H1 (cell line): ENCODE data around the gene SRMS. TPM values are rescaled to one million over a fixed set of nuclear protein-coding genes. Genes with fewer than 3 reads are reported as not detected.

Experiments
- CTCF ChIA-PET: fragments of 300-600 bp; sonication (Branson Sonifier 250); formaldehyde crosslinking; loops from one replicate; lab custom pipeline; 2021; ENCODE audit not compliant: partially characterized antibody; lab: Charles Lee
- POLR2A ChIA-PET: fragments of 300-600 bp; sonication (Branson Sonifier 250); formaldehyde crosslinking; loops from one replicate; lab custom pipeline; 2021; ENCODE audit warnings: inconsistent platforms; ENCODE audit not compliant: partially characterized antibody; lab: Charles Lee
- DNase-seq, 2 experiments: peaks; one replicate each; pipeline versions ENCODE4 v3.0.0 to v3.0.0-alpha.2; 2010 to 2022; ENCODE audit warnings: low spot score in 2 of 2, low read depth in 1 of 2, mixed read lengths in 1 of 2
- FAIRE-seq: peaks from 2 replicates; lab custom pipeline; 2011; peaks lifted over from hg19 to GRCh38; lab: Jason Lieb, UNC
- H2AFZ ChIP-seq: 2 replicates; pipeline ENCODE4 v1.8.1; 2012; ENCODE audit warnings: low read length, inconsistent platforms
- H2AK5ac ChIP-seq: 2 replicates; pipeline ENCODE4 v1.6.1; 2013; ENCODE audit warnings: low read depth, low read length
- H2BK120ac ChIP-seq: replicated peaks from 2 replicates; pipeline ENCODE3; 2013; ENCODE audit warnings: low read depth, low read length, inconsistent platforms
- H2BK12ac ChIP-seq: 2 replicates; pipeline ENCODE4 v1.6.1; 2013; ENCODE audit warnings: low read depth, low read length
- H2BK15ac ChIP-seq: 2 replicates; pipeline ENCODE4 v1.6.1; 2013; ENCODE audit warnings: low read length
- H2BK20ac ChIP-seq: 2 replicates; pipeline ENCODE4 v1.6.1; 2013; ENCODE audit warnings: low read length
- H2BK5ac ChIP-seq: 2 replicates; pipeline ENCODE4 v1.6.1; 2013; ENCODE audit warnings: low read depth, low read length
- H3K14ac ChIP-seq: 2 replicates; pipeline ENCODE4 v1.6.1; 2013; ENCODE audit warnings: inconsistent platforms; ENCODE audit not compliant: insufficient read length
- H3K18ac ChIP-seq: 2 replicates; pipeline ENCODE4 v1.6.1; 2013; ENCODE audit warnings: low read length; ENCODE audit errors: extremely low read depth
- H3K23ac ChIP-seq: 2 replicates; pipeline ENCODE4 v1.6.1; 2013; ENCODE audit warnings: inconsistent platforms; ENCODE audit not compliant: insufficient read length
- H3K23me2 ChIP-seq: 2 replicates; pipeline ENCODE4 v1.6.1; 2013; ENCODE audit warnings: low read depth, low read length
- H3K27ac ChIP-seq: 2 replicates; pipeline ENCODE4 v1.6.1; 2011; ENCODE audit warnings: low read depth, low read length, inconsistent platforms
- H3K27me3 ChIP-seq, 4 experiments: replicated peaks in 1 of 4; 1 replicate in 1 of 4; 2 replicates in 3 of 4; pipeline versions ENCODE4 v1.6.1 to v1.8.1; 2011 to 2013; ENCODE audit warnings: low read length in 3 of 4, mild to moderate bottlenecking in 3 of 4, inconsistent platforms in 2 of 4, mixed read lengths in 2 of 4, moderate library complexity in 1 of 4; ENCODE audit not compliant: control insufficient read depth in 3 of 4, insufficient read depth in 3 of 4; ENCODE audit errors: extremely low read depth in 1 of 4
- H3K36me3 ChIP-seq, 4 experiments: 2 replicates each; pipeline versions ENCODE4 v1.6.1 to v1.8.1; 2011 to 2013; ENCODE audit warnings: mild to moderate bottlenecking in 4 of 4, low read length in 3 of 4, moderate library complexity in 2 of 4, control low read depth in 1 of 4, inconsistent platforms in 1 of 4; ENCODE audit not compliant: insufficient read depth in 4 of 4, control insufficient read depth in 2 of 4
- H3K4ac ChIP-seq: replicated peaks from 2 replicates; pipeline ENCODE3; 2013; ENCODE audit warnings: low read length, low read depth, mixed read lengths, inconsistent platforms; ENCODE audit not compliant: insufficient read length
- H3K4me1 ChIP-seq, 4 experiments: replicated peaks in 1 of 4; 1 replicate in 1 of 4; 2 replicates in 3 of 4; pipeline versions ENCODE4 v1.6.1 to v1.8.1; 2011 to 2013; ENCODE audit warnings: low read length in 3 of 4, inconsistent platforms in 2 of 4, mixed read lengths in 1 of 4; ENCODE audit not compliant: insufficient read depth in 4 of 4, control insufficient read depth in 3 of 4
- H3K4me2 ChIP-seq, 2 experiments: 2 replicates each; pipeline versions ENCODE4 v1.6.1 to v1.8.1; 2011 to 2013; ENCODE audit warnings: low read depth in 2 of 2, low read length in 2 of 2, control low read depth in 1 of 2, inconsistent platforms in 1 of 2, mild to moderate bottlenecking in 1 of 2; ENCODE audit not compliant: insufficient read depth in 1 of 2
- H3K4me3 ChIP-seq, 4 experiments: fragments of 200-600, 300-600 bp in 1 of 4; sonication (generic), shearing (Covaris generic), sonication (Bioruptor Twin) in 1 of 4; 2 replicates each; pipeline versions ENCODE4 v1.5.1 to v1.8.1; 2011 to 2016; ENCODE audit warnings: low read length in 4 of 4, low read depth in 3 of 4, control low read depth in 2 of 4, inconsistent platforms in 2 of 4, mild to moderate bottlenecking in 2 of 4, mixed read lengths in 1 of 4, moderate library complexity in 1 of 4; ENCODE audit not compliant: insufficient read depth in 2 of 4; ENCODE audit errors: extremely low read depth in 1 of 4
- H3K56ac ChIP-seq: replicated peaks from 2 replicates; pipeline ENCODE3; 2013; ENCODE audit warnings: low read depth, mild to moderate bottlenecking, mixed read lengths, low read length, inconsistent platforms; ENCODE audit not compliant: insufficient read length
- H3K79me1 ChIP-seq: 2 replicates; pipeline ENCODE4 v1.6.1; 2013; ENCODE audit warnings: low read depth, low read length, control low read depth
- H3K79me2 ChIP-seq, 2 experiments: 2 replicates each; pipeline versions ENCODE4 v1.6.1 to v1.8.1; 2012 to 2013; ENCODE audit warnings: low read length in 2 of 2, mild to moderate bottlenecking in 2 of 2, inconsistent platforms in 1 of 2; ENCODE audit not compliant: insufficient read depth in 2 of 2, control insufficient read depth in 1 of 2
- H3K9ac ChIP-seq, 4 experiments: replicated peaks in 1 of 4; 1 replicate in 1 of 4; 2 replicates in 3 of 4; pipeline versions ENCODE4 v1.6.1 to v1.8.1; 2011 to 2013; ENCODE audit warnings: low read depth in 3 of 4, low read length in 3 of 4, control low read depth in 2 of 4, mild to moderate bottlenecking in 2 of 4, moderate library complexity in 2 of 4, inconsistent platforms in 1 of 4; ENCODE audit errors: extremely low read depth in 1 of 4
- H3K9me3 ChIP-seq, 2 experiments: 2 replicates each; pipeline versions ENCODE4 v1.6.1 to v1.8.1; 2012 to 2013; ENCODE audit warnings: mild to moderate bottlenecking in 2 of 2, moderate library complexity in 2 of 2, control low read depth in 1 of 2, inconsistent platforms in 1 of 2, low read depth in 1 of 2, low read length in 1 of 2, mixed read lengths in 1 of 2; ENCODE audit not compliant: insufficient read depth in 2 of 2
- H4K20me1 ChIP-seq, 2 experiments: replicated peaks in 1 of 2; 2 replicates each; pipeline versions ENCODE3 to v1.8.1; 2011 to 2013; ENCODE audit warnings: inconsistent platforms in 2 of 2, low read length in 2 of 2, mild to moderate bottlenecking in 1 of 2; ENCODE audit not compliant: insufficient read depth in 2 of 2, control insufficient read depth in 1 of 2
- H4K5ac ChIP-seq: 2 replicates; pipeline ENCODE4 v1.6.1; 2013; ENCODE audit warnings: low read length, low read depth, mixed read lengths, inconsistent platforms; ENCODE audit not compliant: insufficient read length
- H4K8ac ChIP-seq: 2 replicates; pipeline ENCODE4 v1.8.0; 2013; ENCODE audit warnings: mild to moderate bottlenecking, moderate library complexity, low read length, inconsistent platforms; ENCODE audit not compliant: insufficient read depth; ENCODE audit errors: extremely low read depth
- H4K91ac ChIP-seq: replicated peaks from 2 replicates; pipeline ENCODE3; 2013; ENCODE audit warnings: low read length, mixed read lengths, inconsistent platforms; ENCODE audit not compliant: insufficient read length
- ASH2L ChIP-seq: fragments of 200-600, 300-600 bp; sonication (generic); IDR thresholded peaks from one replicate; pipeline ENCODE4 v1.7.1; 2017; ENCODE audit warnings: low read length
- ATF2 ChIP-seq: IDR thresholded peaks from 2 replicates; pipeline ENCODE4 v1.6.1; 2012; ENCODE audit warnings: low read length, inconsistent platforms
- ATF3 ChIP-seq: IDR thresholded peaks from 2 replicates; pipeline ENCODE4 v1.6.1; 2011; ENCODE audit warnings: low read depth, mild to moderate bottlenecking, low read length; ENCODE audit not compliant: insufficient read depth
- CTCF ChIP-seq, 3 experiments: IDR thresholded peaks; 1 replicate in 2 of 3; 2 replicates in 1 of 3; pipeline versions ENCODE4 v1.5.1 to v1.6.1; 2011; ENCODE audit warnings: low read length in 3 of 3, mild to moderate bottlenecking in 3 of 3, inconsistent platforms in 2 of 3, low read depth in 1 of 3, moderate library complexity in 1 of 3; ENCODE audit not compliant: insufficient read depth in 1 of 3; ENCODE audit errors: control extremely low read depth in 1 of 3
- GABPA ChIP-seq: IDR thresholded peaks from 2 replicates; pipeline ENCODE4 v1.6.1; 2011; ENCODE audit warnings: mild to moderate bottlenecking, low read length, moderate library complexity, borderline replicate concordance; ENCODE audit not compliant: insufficient read depth
- KDM1A ChIP-seq: fragments of 200-600, 300-600 bp; sonication (generic); IDR thresholded peaks from 2 replicates; pipeline ENCODE4 v1.7.1; 2016; ENCODE audit warnings: mild to moderate bottlenecking, low read length, borderline replicate concordance
- SIN3A ChIP-seq, 2 experiments: IDR thresholded peaks in 1 of 2; conservative IDR thresholded peaks in 1 of 2; 2 replicates each; pipeline ENCODE4 v1.6.1; 2011 to 2012; ENCODE audit warnings: low read length in 2 of 2, improper control_type of control experiment in 1 of 2, low read depth in 1 of 2, mild to moderate bottlenecking in 1 of 2
- SP1 ChIP-seq: IDR thresholded peaks from 2 replicates; pipeline ENCODE4 v1.6.1; 2011; ENCODE audit warnings: low read depth, low read length
- WGBS, 2 experiments: shearing (Covaris generic) in 1 of 2; methylation state at CpG; one replicate each; pipeline versions ENCODE4 v1.1.6 to v1.1.7; 2013 to 2015; ENCODE audit warnings: low lambda C conversion rate in 2 of 2, mixed read lengths in 2 of 2, inconsistent platforms in 1 of 2, low coverage in 1 of 2, missing lambda C conversion rate in 1 of 2; ENCODE audit not compliant: insufficient replicate concordance in 2 of 2, insufficient coverage in 1 of 2, insufficient read length in 1 of 2; ENCODE audit errors: extremely low coverage in 1 of 2, missing lambda C conversion rate in 1 of 2; 5-methylcytosine and 5-hydroxymethylcytosine counted together
- polyA plus RNA-seq, 7 experiments: library from polyadenylated mRNA; depleted of rRNA in 3 of 7; stranded (reverse) in 5 of 7; unstranded in 2 of 7; fragments of >200 nt in 5 of 7; fragments of 200-250 nt in 2 of 7; gene quantifications; 1 replicate in 5 of 7; 2 replicates in 1 of 7; 4 replicates in 1 of 7; pipeline versions ENCODE4 v1.2.1 to v1.2.3, GENCODE V29; 2011 to 2013; ENCODE audit warnings: missing spikeins in 2 of 7, mixed read lengths in 2 of 7
- total RNA-seq: library from RNA; stranded (reverse); fragmentation: NEBNext Ultra II Directional; extraction: Animal tissue kit (Norgen Biotek cat#: 25700); gene quantifications from 2 replicates; pipeline ENCODE4 v1.2.1, GENCODE V29; 2021

The SRMS gene
- total and polyA plus RNA-seq, 2 of the 8 experiments (the other 6 are each of a cell fraction or from before 2014, with no cell fraction given) = 0.39 to 0.76 TPM

- Histone ChIP-seq H3K4me3 (no peak overlapping the region), H3K56ac (no peak overlapping the region), H3K79me1 (no peaks in the 10 kb centered on the region), H4K20me1 (no peaks in the 10 kb centered on the region), H3K9me3 (no peaks in the 10 kb centered on the region), H3K4me2 (no peak overlapping the region), H2BK5ac (no peak overlapping the region), H3K23ac (no peak overlapping the region), H2AK5ac (no peak overlapping the region), H4K91ac (no peak overlapping the region), H3K4me1 (peaks cover 0 to 9% (median 2%) of the 10 kb centered on the region in 4 experiments; a peak in 5 of 7 replicates), H2BK120ac (no peak overlapping the region), H2BK20ac (no peak overlapping the region), H3K23me2 (no peaks in the 10 kb centered on the region), H4K8ac (0 out of 2 replicates have a peak overlapping the region, but pooled peaks have one; percentile 18), H3K4ac (no peak overlapping the region), H3K36me3 (no peaks in the 10 kb centered on the region), H3K27me3 (no peaks in the 10 kb centered on the region), H3K18ac (no peak overlapping the region), H3K14ac (no peak overlapping the region), H4K5ac (no peak overlapping the region), H3K9ac (no peak overlapping the region), H3K79me2 (no peaks in the 10 kb centered on the region), H3K27ac (no peak overlapping the region), H2AFZ (no peak overlapping the region), H2BK15ac (no peak overlapping the region), H2BK12ac (no peak overlapping the region; the same call in 1 of the 2 replicates)
- CTCF ChIA-PET = interaction anchor here (0.7 to 1.4 kb wide), 10 partner anchors 9 to 169 kb away, joined by 3 to 4 read pairs (median 3); partner anchors contain the start of gene HELZ2
- POLR2A ChIA-PET = interaction anchor here (1.2 to 2.3 kb wide), 2 partner anchors 8 to 10 kb away, joined by 3 to 7 read pairs; no protein-coding TSS in a partner anchor
- no peak for DNase-seq
- FAIRE-seq = no peak
- 90% methylated on average over 8 of the region's 10 CpGs; no CpG with 5 or more reads in 1 of the 2 experiments for WGBS, 2 experiments
- TF ChIP-seq ATF3 (no peak), CTCF (IDR thresholded peaks at IDR 0.05; ENCODE audit: control extremely low read depth in 1 of 3, insufficient read depth in 1 of 3, low read depth in 1 of 3, low read length in 3 of 3) (no peak), SP1 (no peak), ATF2 (no peak), GABPA (no peak), SIN3A (conservative IDR thresholded peaks at IDR 0.05 in 1 of 2, IDR thresholded peaks at IDR 0.05 in 1 of 2; ENCODE audit: low read depth in 1 of 2, low read length in 2 of 2) (no peak), KDM1A (no peak), ASH2L (no peak)
Observed at GRCh38 chr20:63542696-63543095, 4.9 kb downstream of the SRMS start.
